ENCODE data around the gene CFAP251.
A peak's percentile ranks its signal among the peaks of the same experiment; 100 is the strongest.
"Not testable (repeated sequence)": the region's sequence is repeated elsewhere in the genome, so short reads cannot be mapped to it uniquely, and the experiment has no call there.

The CFAP251 gene

GRCh38 chr12:121888478-121889273 is 29.7 kb upstream of the CFAP251 start, which contains the start of gene PSMD9:
Gene PSMD9 (plus strand): TSS chr12:121888790. CDS start chr12:121888857, 67 bp downstream.
- Histone ChIP-seq H3K9me3 (ENCODE audit: control insufficient read depth, low read length) (no peaks in the 10 kb centered on the region), H3K4me3 (ENCODE audit: low read depth, low read length) (peak within 1 kb of the TSS; percentile 97), H3K27ac (peak within 1 kb of the TSS; percentile 85), H3K4me2 (ENCODE audit: low read length) (peak within 1 kb of the TSS; percentile 71), H3K4me1 (peaks cover 9% of the 10 kb centered on the region), H3K36me3 (ENCODE audit: control insufficient read depth, insufficient read depth, low read length) (no peaks in the 10 kb centered on the region), H3K27me3 (ENCODE audit: control insufficient read depth, insufficient read depth, low read length) (no peaks in the 10 kb centered on the region), H2AFZ (peak within 1 kb of the TSS; percentile 75), H3K79me2 (peaks cover 17% of the 10 kb centered on the region), H3K9ac (peak within 1 kb of the TSS; percentile 61)
- TF ChIP-seq, protein P1, sequence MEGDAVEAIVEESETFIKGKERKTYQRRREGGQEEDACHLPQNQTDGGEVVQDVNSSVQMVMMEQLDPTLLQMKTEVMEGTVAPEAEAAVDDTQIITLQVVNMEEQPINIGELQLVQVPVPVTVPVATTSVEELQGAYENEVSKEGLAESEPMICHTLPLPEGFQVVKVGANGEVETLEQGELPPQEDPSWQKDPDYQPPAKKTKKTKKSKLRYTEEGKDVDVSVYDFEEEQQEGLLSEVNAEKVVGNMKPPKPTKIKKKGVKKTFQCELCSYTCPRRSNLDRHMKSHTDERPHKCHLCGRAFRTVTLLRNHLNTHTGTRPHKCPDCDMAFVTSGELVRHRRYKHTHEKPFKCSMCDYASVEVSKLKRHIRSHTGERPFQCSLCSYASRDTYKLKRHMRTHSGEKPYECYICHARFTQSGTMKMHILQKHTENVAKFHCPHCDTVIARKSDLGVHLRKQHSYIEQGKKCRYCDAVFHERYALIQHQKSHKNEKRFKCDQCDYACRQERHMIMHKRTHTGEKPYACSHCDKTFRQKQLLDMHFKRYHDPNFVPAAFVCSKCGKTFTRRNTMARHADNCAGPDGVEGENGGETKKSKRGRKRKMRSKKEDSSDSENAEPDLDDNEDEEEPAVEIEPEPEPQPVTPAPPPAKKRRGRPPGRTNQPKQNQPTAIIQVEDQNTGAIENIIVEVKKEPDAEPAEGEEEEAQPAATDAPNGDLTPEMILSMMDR (IDR thresholded peaks at IDR 0.05), result peak; percentile 64

DNA sequence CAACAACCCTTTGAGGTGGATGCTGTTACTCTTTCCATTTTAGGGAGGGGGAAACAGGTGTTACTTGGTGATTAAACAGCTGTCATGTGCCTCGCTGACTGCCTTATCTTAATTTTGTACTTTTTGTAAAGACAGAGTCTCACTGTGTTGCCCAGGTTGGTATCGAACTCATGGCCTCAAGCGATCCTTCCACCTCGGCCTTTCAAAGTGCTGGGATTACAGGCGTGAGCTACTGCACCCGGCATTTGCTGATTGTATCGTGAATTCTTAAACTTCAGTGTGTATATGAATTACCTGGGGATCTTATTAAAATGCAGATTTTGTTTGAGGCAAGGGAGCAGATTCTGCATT is 29.1 kb upstream of the CFAP251 start:
- TF ChIP-seq, protein P1 (IDR thresholded peaks at IDR 0.05), result no peak
- Histone ChIP-seq H3K9ac (peak overlapping the region; percentile 61), H3K4me3 (ENCODE audit: low read depth, low read length) (peak overlapping the region; percentile 97), H3K9me3 (ENCODE audit: control insufficient read depth, low read length) (no peaks in the 10 kb centered on the region), H3K27me3 (ENCODE audit: control insufficient read depth, insufficient read depth, low read length) (no peaks in the 10 kb centered on the region), H3K4me2 (ENCODE audit: low read length) (peak overlapping the region; percentile 71), H2AFZ (peak overlapping the region; percentile 75), H3K27ac (peak overlapping the region; percentile 85), H3K36me3 (ENCODE audit: control insufficient read depth, insufficient read depth, low read length) (no peaks in the 10 kb centered on the region), H3K4me1 (peaks cover 9% of the 10 kb centered on the region), H3K79me2 (peaks cover 17% of the 10 kb centered on the region)

DNA sequence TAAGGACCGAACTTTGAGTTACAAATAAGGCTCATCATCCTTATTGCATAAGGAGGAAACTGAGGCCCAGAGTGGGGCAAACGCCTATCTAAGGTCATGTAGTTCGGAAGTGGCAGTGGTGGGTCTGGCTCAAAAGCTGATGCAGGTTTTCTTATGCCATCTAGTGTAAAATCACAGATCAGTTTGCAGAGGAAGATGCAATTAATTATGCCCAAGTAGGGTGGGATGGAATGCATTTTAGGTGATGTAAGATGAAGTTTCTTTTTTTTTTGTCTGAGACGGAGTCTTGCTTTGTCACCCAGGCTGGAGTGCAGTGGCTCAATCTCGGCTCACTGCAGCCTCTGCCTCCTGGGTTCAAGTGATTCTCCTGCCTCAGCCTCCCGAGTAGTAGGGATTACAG is 28.7 kb upstream of the CFAP251 start:
- H3K4me3 ChIP-seq (ENCODE audit: low read depth, low read length), result peak overlapping the region; percentile 97
- peak overlapping the region; percentile 71 for H3K4me2 ChIP-seq (ENCODE audit: low read length)
- peaks cover 17% of the 10 kb centered on the region for H3K79me2 ChIP-seq
- not testable (repeated sequence) for H3K27ac ChIP-seq; H3K36me3 ChIP-seq (ENCODE audit: control insufficient read depth, insufficient read depth, low read length); H2AFZ ChIP-seq; H3K4me1 ChIP-seq; H3K9me3 ChIP-seq (ENCODE audit: control insufficient read depth, low read length); H3K27me3 ChIP-seq (ENCODE audit: control insufficient read depth, insufficient read depth, low read length); H3K9ac ChIP-seq

DNA sequence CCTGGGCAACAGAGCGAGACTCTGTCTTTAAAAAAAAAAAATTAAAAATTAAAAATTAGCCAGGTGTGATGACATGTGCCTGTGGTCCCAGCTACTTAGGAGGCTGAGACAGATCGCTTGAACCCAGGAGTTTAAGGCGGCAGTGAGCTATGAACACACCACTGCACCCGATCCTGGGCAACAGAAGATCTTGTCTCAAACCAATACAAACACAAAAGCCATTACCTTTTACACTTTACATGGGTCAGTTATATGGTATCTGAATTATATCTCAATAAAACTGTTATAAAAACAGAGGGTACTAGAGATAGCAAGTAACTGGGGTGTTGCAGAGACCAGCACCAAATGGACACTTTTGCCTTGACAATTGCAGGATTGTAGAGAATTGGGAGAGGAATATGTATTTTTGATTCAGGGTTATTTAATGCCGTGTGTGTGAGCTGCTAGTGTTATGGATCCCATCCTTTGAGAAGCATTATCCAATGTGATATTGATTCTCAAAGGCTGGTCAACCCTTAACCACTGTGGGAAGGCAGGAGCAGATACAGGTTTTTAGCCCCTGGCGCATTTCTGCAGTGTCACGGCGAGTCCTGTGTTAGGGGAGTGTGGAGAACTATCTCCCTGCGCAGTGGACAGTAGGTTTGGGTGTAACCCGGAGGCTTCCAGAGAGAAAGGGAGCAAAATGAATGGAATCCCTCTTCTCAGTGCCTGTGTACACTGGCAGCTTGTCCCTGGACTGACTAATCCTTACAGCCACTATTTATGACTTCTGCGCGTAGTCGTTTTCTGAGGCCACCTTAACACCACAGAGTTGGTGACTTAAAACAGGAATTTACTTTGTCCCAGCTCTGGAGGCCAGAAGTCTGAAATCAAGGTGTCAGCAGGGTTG is 25.5 kb upstream of the CFAP251 start:
- peaks cover 9% of the 10 kb centered on the region for H3K4me1 ChIP-seq
- H3K79me2 ChIP-seq, result peaks cover 20% of the 10 kb centered on the region
- H3K9ac ChIP-seq, result no peak overlapping the region
- H3K27ac ChIP-seq, result no peak overlapping the region
- no peak overlapping the region for H3K4me2 ChIP-seq (ENCODE audit: low read length)
- H2AFZ ChIP-seq, result no peak overlapping the region
- no peaks in the 10 kb centered on the region for H3K27me3 ChIP-seq (ENCODE audit: control insufficient read depth, insufficient read depth, low read length)
- TF ChIP-seq, protein P1 (IDR thresholded peaks at IDR 0.05), result no peak
- H3K4me3 ChIP-seq (ENCODE audit: low read depth, low read length), result no peak overlapping the region
- no peaks in the 10 kb centered on the region for H3K36me3 ChIP-seq (ENCODE audit: control insufficient read depth, insufficient read depth, low read length)
- H3K9me3 ChIP-seq (ENCODE audit: control insufficient read depth, low read length), result no peaks in the 10 kb centered on the region

DNA sequence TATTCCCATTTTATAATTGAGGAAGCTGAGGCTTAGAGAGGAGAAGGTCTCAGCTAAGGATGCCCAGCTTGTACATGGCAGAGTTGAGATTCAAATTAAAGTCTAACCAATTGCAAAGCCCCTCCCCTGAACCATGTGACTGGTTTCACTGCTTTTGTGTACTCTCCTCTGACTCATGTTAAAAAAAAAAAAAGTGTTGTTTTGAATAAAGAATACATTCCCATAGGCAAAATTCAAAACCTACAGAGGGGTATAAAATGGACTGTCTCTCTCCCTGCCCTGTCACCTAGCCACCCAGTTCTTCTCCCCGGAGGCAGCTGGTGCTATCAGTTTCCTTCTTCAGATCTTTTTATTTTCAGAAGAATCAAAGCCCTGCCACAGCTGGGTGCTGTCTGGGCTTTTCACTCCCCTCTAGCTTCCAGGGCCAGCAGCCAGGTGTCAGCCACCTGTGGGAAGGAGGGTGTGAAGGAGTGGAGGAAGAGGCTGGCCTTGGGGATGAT is 24.4 kb upstream of the CFAP251 start:
- no peak overlapping the region for H3K27ac ChIP-seq
- H3K4me3 ChIP-seq (ENCODE audit: low read depth, low read length), result no peak overlapping the region
- no peak overlapping the region for H3K4me2 ChIP-seq (ENCODE audit: low read length)
- H3K27me3 ChIP-seq (ENCODE audit: control insufficient read depth, insufficient read depth, low read length), result no peaks in the 10 kb centered on the region
- no peak overlapping the region for H3K9ac ChIP-seq
- TF ChIP-seq, protein P1 (IDR thresholded peaks at IDR 0.05), result no peak
- H3K9me3 ChIP-seq (ENCODE audit: control insufficient read depth, low read length), result no peaks in the 10 kb centered on the region
- H3K4me1 ChIP-seq, result peaks cover 9% of the 10 kb centered on the region
- H2AFZ ChIP-seq, result no peak overlapping the region
- no peaks in the 10 kb centered on the region for H3K36me3 ChIP-seq (ENCODE audit: control insufficient read depth, insufficient read depth, low read length)
- H3K79me2 ChIP-seq, result peaks cover 20% of the 10 kb centered on the region
